Retinal pigment epithelial cell (primary cell): Measurements from ENCODE around the gene HINT3.
"Not testable (repeated sequence)": the region's sequence is repeated elsewhere in the genome, so short reads cannot be mapped to it uniquely, and the experiment has no call there.

Experiments
- DNase-seq: peaks from one replicate; pipeline ENCODE4 v3.0.0-alpha.2; 2010; ENCODE audit warnings: low read depth
- H3K4me3 ChIP-seq: 2 replicates; pipeline ENCODE4 v1.5.1; 2011; ENCODE audit warnings: mild to moderate bottlenecking, low read length, control low read depth, moderate library complexity
- TF ChIP-seq, protein P1 (sequence below): conservative IDR thresholded peaks from 2 replicates; pipeline ENCODE4 v1.5.1; 2011; ENCODE audit warnings: low read depth, low read length, control low read depth, inconsistent platforms

The HINT3 gene

DNA sequence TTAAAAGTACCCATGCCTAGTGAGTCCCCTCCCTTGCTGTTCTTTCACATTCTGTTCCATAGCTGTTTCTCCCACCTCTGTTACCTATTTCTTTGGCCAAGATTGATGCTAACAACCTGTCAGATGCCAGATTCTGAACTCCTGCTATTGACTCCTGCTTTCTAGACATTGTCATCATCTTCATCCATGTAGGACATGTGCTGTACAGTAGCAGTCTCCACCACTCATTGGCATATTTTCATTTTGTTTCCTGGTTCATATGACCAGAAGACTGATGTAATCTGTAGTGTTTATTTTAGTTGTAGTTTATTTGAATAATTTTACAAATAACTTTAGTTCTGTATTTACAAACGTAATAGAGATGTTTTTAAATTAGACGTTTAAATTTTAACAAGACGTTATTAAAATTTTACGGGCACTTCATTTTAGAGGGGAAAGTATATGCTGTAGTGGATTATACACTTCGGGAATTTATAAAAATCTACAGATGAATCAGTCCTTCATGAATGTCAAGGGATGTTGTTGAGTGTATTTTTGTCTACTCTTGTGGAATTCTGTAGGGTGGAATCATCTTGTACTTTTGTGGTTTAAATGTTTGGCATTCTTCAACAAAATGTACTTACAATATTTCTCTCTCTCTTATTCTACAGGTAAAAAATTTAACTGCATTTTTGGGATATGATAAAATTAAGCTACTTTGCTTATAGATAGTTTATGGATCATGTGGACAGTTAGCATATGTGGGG lies 63.9 kb downstream of the HINT3 start:
- no peak overlapping the region for H3K4me3 ChIP-seq
- DNase-seq: no peak
- TF ChIP-seq, protein P1, sequence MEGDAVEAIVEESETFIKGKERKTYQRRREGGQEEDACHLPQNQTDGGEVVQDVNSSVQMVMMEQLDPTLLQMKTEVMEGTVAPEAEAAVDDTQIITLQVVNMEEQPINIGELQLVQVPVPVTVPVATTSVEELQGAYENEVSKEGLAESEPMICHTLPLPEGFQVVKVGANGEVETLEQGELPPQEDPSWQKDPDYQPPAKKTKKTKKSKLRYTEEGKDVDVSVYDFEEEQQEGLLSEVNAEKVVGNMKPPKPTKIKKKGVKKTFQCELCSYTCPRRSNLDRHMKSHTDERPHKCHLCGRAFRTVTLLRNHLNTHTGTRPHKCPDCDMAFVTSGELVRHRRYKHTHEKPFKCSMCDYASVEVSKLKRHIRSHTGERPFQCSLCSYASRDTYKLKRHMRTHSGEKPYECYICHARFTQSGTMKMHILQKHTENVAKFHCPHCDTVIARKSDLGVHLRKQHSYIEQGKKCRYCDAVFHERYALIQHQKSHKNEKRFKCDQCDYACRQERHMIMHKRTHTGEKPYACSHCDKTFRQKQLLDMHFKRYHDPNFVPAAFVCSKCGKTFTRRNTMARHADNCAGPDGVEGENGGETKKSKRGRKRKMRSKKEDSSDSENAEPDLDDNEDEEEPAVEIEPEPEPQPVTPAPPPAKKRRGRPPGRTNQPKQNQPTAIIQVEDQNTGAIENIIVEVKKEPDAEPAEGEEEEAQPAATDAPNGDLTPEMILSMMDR: no peak

DNA sequence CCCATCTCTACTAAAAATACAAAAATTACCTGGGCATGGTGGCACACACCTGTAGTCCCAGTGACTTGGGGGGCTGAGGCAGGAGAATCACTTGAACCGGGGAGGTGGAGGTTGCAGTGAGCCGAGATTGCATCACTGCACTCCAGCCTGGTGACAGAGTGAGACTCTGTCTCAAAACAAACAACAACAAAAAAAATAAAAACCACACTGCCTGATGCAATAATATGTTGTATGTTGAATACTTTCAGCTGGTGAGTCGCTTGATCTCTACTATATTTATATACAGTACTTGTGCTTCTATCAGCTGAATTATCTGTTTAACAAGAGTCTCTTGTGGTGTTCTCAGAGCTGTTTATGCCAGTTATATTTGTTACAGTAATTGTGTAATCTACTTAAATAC lies 66.9 kb downstream of the HINT3 start:
- not testable (repeated sequence) for DNase-seq

DNA sequence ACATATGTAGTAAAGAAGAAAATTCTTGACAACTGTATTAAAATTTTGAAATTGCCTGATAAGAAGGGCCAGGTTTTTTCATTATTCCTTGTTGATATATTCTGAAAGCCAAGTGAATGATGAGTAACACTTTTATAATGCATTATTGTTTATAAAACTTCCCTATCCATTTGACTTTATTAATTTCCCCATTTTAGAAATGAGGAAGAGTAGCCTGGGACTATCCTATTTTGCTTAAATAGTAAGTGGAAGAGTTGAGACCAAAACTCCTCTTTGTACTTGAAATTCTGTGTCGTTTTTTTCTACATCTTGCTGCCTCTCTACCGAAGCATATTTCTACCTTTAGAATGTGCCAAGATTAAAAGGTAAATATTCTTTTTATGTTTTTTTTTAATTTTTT lies 69.4 kb downstream of the HINT3 start:
- H3K4me3 ChIP-seq: no peak overlapping the region
- TF ChIP-seq, protein P1: no peak
- no peak for DNase-seq

More for the DNA sequence above, 66.9 kb downstream of the HINT3 start:
- H3K4me3 ChIP-seq: not testable (repeated sequence)

DNA sequence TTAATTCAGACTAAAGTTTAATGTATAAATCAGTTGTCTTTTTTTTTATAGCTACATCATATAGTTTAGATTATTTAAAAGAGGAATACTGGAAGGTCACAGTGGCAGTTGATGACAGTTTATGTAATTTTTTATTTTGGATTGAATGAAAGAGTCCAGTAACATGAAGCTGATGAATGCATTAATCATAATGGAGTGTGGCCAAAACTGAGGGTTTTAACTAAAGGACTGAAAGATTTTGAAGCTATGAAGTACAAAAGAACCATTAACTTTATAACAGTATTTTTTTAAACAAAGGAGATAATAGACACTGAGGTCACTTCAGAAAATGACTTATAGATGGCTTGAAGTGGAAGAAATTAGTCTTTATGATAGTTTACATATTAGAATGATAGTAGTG lies 71.0 kb downstream of the HINT3 start:
- H3K4me3 ChIP-seq: no peak overlapping the region
- no peak for DNase-seq
- TF ChIP-seq, protein P1: no peak
